Pancreas (tissue), 10 donors: Measurements from ENCODE around the gene TMC3. TPM values are rescaled to one million over a fixed set of nuclear protein-coding genes. Genes with fewer than 3 reads are reported as not detected.
"Not testable (repeated sequence)": the region's sequence is repeated elsewhere in the genome, so short reads cannot be mapped to it uniquely, and the experiment has no call there.

ENCODE experiments used
- ATAC-seq, 4 donors: fragments of 200-7000 bp; cut with Tn5 transposase; one replicate each; pipeline versions ENCODE4 v1.8.0 to v1.9.1; 2020; ENCODE audit warnings: mild to moderate bottlenecking in 4 of 4, moderate library complexity in 4 of 4
- DNase-seq, 6 donors: peaks; one replicate each; pipeline ENCODE4 v3.0.0-alpha.2; 2020
- FAIRE-seq: peaks from 2 replicates; lab custom pipeline; 2012; peaks lifted over from hg19 to GRCh38; lab: Jason Lieb, UNC
- H3K27ac ChIP-seq, 4 donors: fragments of 200-600 bp; sonication (generic); 1 replicate in 3 of 4; 2 replicates in 1 of 4; pipeline versions ENCODE4 v1.5.0 to v1.8.0; 2020
- H3K27me3 ChIP-seq, 4 donors: fragments of 200-600 bp; one replicate each; pipeline ENCODE4 v1.8.0; 2021
- H3K36me3 ChIP-seq, 3 donors: fragments of 200-600 bp; sonication (generic) in 1 of 3; one replicate each; pipeline versions ENCODE4 v1.5.0 to v1.8.0; 2020 to 2021
- H3K4me1 ChIP-seq, 3 donors: fragments of 200-600 bp; one replicate each; pipeline ENCODE4 v1.8.0; 2021
- H3K4me3 ChIP-seq, 4 donors: fragments of 200-600 bp; sonication (generic) in 2 of 4; one replicate each; pipeline versions ENCODE4 v1.5.0 to v1.8.0; 2020 to 2021
- H3K9me3 ChIP-seq, 4 donors: fragments of 200-600 bp; one replicate each; pipeline ENCODE4 v1.8.0; 2021
- WGBS, 2 donors: extraction: QIAGEN DNeasy Blood & Tissue Kit; methylation state at CpG; one replicate each; pipeline ENCODE4 v1.1.7; 2013; 5-methylcytosine and 5-hydroxymethylcytosine counted together
- intact Hi-C, 3 donors: fragments of 100-400 bp; cut with DNase I; formaldehyde crosslinking; loops; one replicate each; pipeline versions ENCODE4 v1.11.1 to v1.14.2; 2022
- polyA plus RNA-seq, 2 donors: library from polyadenylated mRNA; stranded (reverse); fragments of 200-250 nt; gene quantifications; one replicate each; pipeline ENCODE4 v1.2.3, GENCODE V29; 2013
- total RNA-seq, 6 donors: library from RNA; stranded (reverse); fragmentation: NEBNext Ultra II Directional in 4 of 6; extraction: Animal tissue kit (Norgen Biotek cat#: 25700) in 4 of 6; gene quantifications; one replicate each; pipeline versions ENCODE4 v1.2.1 to v1.2.4, GENCODE V29; 2021 to 2023
- TF ChIP-seq, protein P1 (sequence below), 4 donors: fragments of 200-600 bp; sonication (generic) in 3 of 4; IDR thresholded peaks; one replicate each; pipeline versions ENCODE4 v1.5.0 to v1.8.0; 2021; ENCODE audit warnings: antibody characterized with exemption in 4 of 4
- donor health status: healthy with polysubstance abuse.
- donor health status: DM: no; HTN: no; CAD: no; lungs with moderate emphysema.
- donor health status: DM: no; HTN: no; CAD: no.
- donor health status: control.
- donor health status: control.
- donor health status: Bipolar disorder and iron deficiency.
- donor health status: DM: yes; HTN: yes; CAD: no.
- donor health status: DM: no; HTN: no; CAD: no.
- donor health status: DM: no; HTN: no; CAD: no.
- donor health status: DM: yes; HTN: yes; CAD: no.

Gene TMC3
- total and polyA plus RNA-seq, 8 donors: 0.03 to 0.05 TPM; not detected in 6

DNA sequence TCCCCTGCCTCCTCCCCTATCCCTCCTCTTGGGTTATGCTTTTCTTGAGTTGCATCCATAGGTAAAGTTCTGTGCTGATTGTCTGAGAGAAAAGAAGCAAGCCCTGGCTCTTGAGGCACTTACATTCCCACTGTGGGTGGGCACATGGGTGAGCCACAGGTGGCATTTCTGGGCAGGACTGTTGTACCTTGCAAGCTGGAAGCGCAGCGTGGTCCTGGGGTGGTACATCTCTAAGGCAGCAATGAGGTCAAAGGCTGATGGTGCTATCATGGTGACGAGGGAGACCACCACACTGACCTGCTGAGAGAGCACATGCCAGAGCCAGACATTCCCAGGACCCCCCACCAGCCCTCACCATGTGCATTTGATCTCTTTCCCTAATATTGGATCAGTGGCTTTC, 24.7 kb downstream of the TMC3 start:
- no peaks in the 10 kb centered on the region for H3K36me3 ChIP-seq
- ATAC-seq (no peak), FAIRE-seq (no peak), DNase-seq (no peak)
- H3K4me1 ChIP-seq: no peaks in the 10 kb centered on the region
- 98 to 100% methylated on average over 3 of the region's 3 CpGs for WGBS, 2 donors
- no peaks in the 10 kb centered on the region for H3K27me3 ChIP-seq
- H3K27ac ChIP-seq: no peak overlapping the region
- intact Hi-C loops: no loop called here
- no peaks in the 10 kb centered on the region for H3K9me3 ChIP-seq
- TF ChIP-seq, protein P1, sequence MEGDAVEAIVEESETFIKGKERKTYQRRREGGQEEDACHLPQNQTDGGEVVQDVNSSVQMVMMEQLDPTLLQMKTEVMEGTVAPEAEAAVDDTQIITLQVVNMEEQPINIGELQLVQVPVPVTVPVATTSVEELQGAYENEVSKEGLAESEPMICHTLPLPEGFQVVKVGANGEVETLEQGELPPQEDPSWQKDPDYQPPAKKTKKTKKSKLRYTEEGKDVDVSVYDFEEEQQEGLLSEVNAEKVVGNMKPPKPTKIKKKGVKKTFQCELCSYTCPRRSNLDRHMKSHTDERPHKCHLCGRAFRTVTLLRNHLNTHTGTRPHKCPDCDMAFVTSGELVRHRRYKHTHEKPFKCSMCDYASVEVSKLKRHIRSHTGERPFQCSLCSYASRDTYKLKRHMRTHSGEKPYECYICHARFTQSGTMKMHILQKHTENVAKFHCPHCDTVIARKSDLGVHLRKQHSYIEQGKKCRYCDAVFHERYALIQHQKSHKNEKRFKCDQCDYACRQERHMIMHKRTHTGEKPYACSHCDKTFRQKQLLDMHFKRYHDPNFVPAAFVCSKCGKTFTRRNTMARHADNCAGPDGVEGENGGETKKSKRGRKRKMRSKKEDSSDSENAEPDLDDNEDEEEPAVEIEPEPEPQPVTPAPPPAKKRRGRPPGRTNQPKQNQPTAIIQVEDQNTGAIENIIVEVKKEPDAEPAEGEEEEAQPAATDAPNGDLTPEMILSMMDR (IDR thresholded peaks at IDR 0.05): no peak
- no peak overlapping the region for H3K4me3 ChIP-seq

DNA sequence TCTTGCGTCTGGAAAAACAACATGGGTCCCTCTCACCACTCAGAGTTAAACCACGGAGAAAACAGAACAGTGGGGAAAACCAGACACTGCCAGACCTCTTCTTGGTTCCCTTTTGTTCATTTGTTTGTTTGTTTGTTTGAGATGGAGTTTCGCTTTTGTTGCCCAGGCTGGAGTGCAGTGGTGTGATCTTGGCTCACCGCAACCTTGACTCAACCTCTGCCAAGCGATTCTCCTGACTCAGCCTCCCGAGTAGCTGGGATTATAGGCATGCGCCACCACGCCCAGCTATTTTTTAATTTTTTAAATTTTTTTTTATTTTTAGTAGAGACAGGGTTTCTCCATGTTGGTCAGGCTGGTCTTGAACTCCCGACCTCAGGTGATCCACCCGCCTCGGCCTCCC, 25.3 kb downstream of the TMC3 start:
- ATAC-seq, H3K4me1 ChIP-seq, DNase-seq, intact Hi-C loops, FAIRE-seq, H3K27ac ChIP-seq, H3K27me3 ChIP-seq, H3K9me3 ChIP-seq, H3K36me3 ChIP-seq, H3K4me3 ChIP-seq: not testable (repeated sequence)
- 91 to 97% methylated on average over 9 to 11 of the region's 11 CpGs for WGBS, 2 donors

DNA sequence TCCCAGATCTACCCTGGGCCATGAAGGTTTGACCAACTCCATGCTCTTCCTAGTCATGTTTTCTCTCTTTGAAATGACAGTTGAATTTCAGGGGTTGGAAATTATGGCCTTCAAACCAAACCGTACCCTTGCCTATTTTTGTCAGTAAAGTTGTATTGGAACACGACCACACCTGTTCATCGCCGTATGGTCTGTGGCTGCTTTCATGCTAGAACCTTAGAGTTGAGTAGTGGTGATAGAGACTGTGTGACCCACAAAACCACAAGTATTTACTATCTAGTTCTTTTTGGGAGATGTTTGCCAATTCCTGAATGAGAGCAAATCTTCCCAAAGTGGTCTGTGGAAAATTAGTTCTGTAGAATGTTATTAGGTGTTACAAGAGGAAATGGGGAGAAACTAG, 26.1 kb downstream of the TMC3 start:
- 92 to 96% methylated on average over 4 of the region's 4 CpGs for whole genome bisulfite sequencing, 2 donors
- Histone ChIP-seq H3K9me3 (no peaks in the 10 kb centered on the region), H3K4me1 (no peaks in the 10 kb centered on the region)

GRCh38 chr15:81346611-81347010, 27.4 kb downstream of the TMC3 start:
- FAIRE-seq: no peak
- intact Hi-C loops: no loop called here

More for the DNA sequence above, 26.1 kb downstream of the TMC3 start:
- no peak for FAIRE-seq
- no peak overlapping the region for H3K27ac ChIP-seq
- intact Hi-C loops: no loop called here
- TF ChIP-seq, protein P1 (IDR thresholded peaks at IDR 0.05): no peak
- ATAC-seq: no peak
- H3K27me3 ChIP-seq: no peaks in the 10 kb centered on the region
- no peak for DNase-seq
- H3K4me3 ChIP-seq: no peak overlapping the region
- H3K36me3 ChIP-seq: no peaks in the 10 kb centered on the region

GRCh38 chr15:81343371-81343770, 30.6 kb downstream of the TMC3 start:
- DNase-seq (no peak), FAIRE-seq (no peak), ATAC-seq (no peak)
- Histone ChIP-seq H3K27me3 (no peaks in the 10 kb centered on the region), H3K27ac (no peak overlapping the region), H3K36me3 (no peaks in the 10 kb centered on the region), H3K4me1 (no peaks in the 10 kb centered on the region), H3K4me3 (no peak overlapping the region), H3K9me3 (no peaks in the 10 kb centered on the region)
- WGBS, 2 donors: 96 to 99% methylated on average over 4 of the region's 4 CpGs
- TF ChIP-seq, protein P1 (IDR thresholded peaks at IDR 0.05): no peak
- intact Hi-C loops: no loop called here

More at GRCh38 chr15:81346611-81347010, 27.4 kb downstream of the TMC3 start:
- Histone ChIP-seq H3K27me3 (no peaks in the 10 kb centered on the region), H3K9me3 (no peaks in the 10 kb centered on the region), H3K4me1 (no peaks in the 10 kb centered on the region), H3K27ac (no peak overlapping the region), H3K4me3 (no peak overlapping the region), H3K36me3 (no peaks in the 10 kb centered on the region)
- TF ChIP-seq, protein P1 (IDR thresholded peaks at IDR 0.05): no peak
- no peak for ATAC-seq
- no peak for DNase-seq
- 64 to 69% methylated on average over 2 of the region's 2 CpGs for WGBS, 2 donors
